ENCODE data around the gene GNRHR. TPM values are rescaled to one million over a fixed set of nuclear protein-coding genes. Genes with fewer than 3 reads are reported as not detected.
"Not testable (repeated sequence)": the region's sequence is repeated elsewhere in the genome, so short reads cannot be mapped to it uniquely, and the experiment has no call there.

The GNRHR gene
- total and polyA plus RNA-seq, 10 donors = 0.37 TPM; not detected in 9

GRCh38 chr4:67765401-67765800 is 11.2 kb upstream of the GNRHR start:
- Histone ChIP-seq H3K4me1 (peaks cover 0 to 5% (median 0%) of the 10 kb centered on the region in 6 donors), H3K27me3 (replicated peaks in 1 of 7) (no peaks in the 10 kb centered on the region), H3K4me3 (no peak overlapping the region), H3K27ac (no peak overlapping the region), H3K9me3 (no peaks in the 10 kb centered on the region), H3K36me3 (no peaks in the 10 kb centered on the region)
- WGBS, 5 donors = 87 to 94% (median 92%) methylated on average over 2 of the region's 2 CpGs
- intact Hi-C loops (cut with DNase I; ENCODE audit: low total_unique reads) = no loop called here
- no peak for TF ChIP-seq POLR2A (IDR thresholded peaks at IDR 0.05)
- DNase-seq = no peak

DNA sequence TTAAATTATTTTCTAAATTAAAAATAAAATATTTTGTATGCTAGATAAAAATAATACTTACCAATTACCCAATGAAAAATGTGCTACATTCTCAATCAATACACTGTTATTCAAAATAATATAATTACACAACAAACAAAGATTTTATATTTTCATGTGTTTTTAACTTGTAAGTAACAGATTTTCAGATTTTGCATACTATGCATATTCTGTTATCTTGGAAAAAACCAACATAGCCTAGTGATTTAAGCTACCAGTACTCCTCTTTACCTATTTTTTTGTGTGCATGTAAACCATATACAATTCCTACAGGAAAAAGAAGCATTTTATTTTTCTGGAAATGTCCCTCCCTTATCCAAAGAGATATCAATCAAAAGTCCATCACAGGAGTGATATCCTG is 10.0 kb upstream of the GNRHR start:
- Histone ChIP-seq H3K27ac (no peak overlapping the region), H3K36me3 (no peaks in the 10 kb centered on the region), H3K4me1 (peaks cover 0 to 5% (median 0%) of the 10 kb centered on the region in 6 donors), H3K4me3 (no peak overlapping the region), H3K9me3 (no peaks in the 10 kb centered on the region), H3K27me3 (replicated peaks in 1 of 7) (no peaks in the 10 kb centered on the region)
- intact Hi-C loops (cut with DNase I; ENCODE audit: low total_unique reads) = no loop called here
- DNase-seq = no peak
- no peak for TF ChIP-seq POLR2A (IDR thresholded peaks at IDR 0.05)
- TF ChIP-seq CTCF (IDR thresholded peaks at IDR 0.05 in 8 of 11, conservative IDR thresholded peaks at IDR 0.05 in 3 of 11) = no peak
- no peak for TF ChIP-seq POLR2AphosphoS5 (IDR thresholded peaks at IDR 0.05)

DNA sequence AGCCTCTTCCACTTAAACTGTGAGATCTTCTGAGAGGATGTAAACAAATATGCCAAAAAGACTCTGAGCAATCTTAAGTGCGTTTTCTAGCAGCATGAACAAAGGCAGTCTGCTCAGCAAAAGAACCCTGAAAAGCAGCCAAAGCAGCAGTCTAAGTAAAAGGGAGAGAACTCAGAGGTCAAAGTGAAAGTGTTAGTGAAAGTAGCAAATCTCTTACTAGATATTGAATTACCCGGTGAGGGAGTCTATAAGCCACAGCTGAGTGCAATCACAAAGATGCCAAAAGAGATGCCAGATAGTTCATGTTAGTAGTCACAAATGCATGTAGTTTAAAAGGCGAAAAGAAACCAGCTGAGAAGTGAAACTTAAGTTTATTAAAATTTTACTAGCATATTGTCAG is 7.9 kb upstream of the GNRHR start:
- intact Hi-C loops (cut with DNase I; ENCODE audit: low total_unique reads) = no loop called here
- no peak overlapping the region for H3K4me3 ChIP-seq
- peaks cover 0 to 5% (median 0%) of the 10 kb centered on the region in 6 donors for H3K4me1 ChIP-seq
- no peak overlapping the region for H3K27ac ChIP-seq
- TF ChIP-seq POLR2AphosphoS5 (IDR thresholded peaks at IDR 0.05) (no peak), CTCF (IDR thresholded peaks at IDR 0.05 in 8 of 11, conservative IDR thresholded peaks at IDR 0.05 in 3 of 11) (no peak), POLR2A (IDR thresholded peaks at IDR 0.05) (no peak)
- H3K36me3 ChIP-seq = no peaks in the 10 kb centered on the region
- no peaks in the 10 kb centered on the region for H3K9me3 ChIP-seq
- no peaks in the 10 kb centered on the region for H3K27me3 ChIP-seq (replicated peaks in 1 of 7)
- WGBS, 5 donors = 37 to 54% (median 46%) methylated on average over 3 of the region's 3 CpGs
- DNase-seq = no peak

- H3K4me1 ChIP-seq; intact Hi-C loops (cut with DNase I; ENCODE audit: low total_unique reads); H3K27me3 ChIP-seq (replicated peaks in 1 of 7); H3K9me3 ChIP-seq; H3K27ac ChIP-seq; H3K36me3 ChIP-seq; H3K4me3 ChIP-seq; DNase-seq: not testable (repeated sequence)
- 71 to 81% (median 80%) methylated on average over 6 of the region's 6 CpGs for WGBS, 5 donors
Measured at GRCh38 chr4:67756991-67757390, 2.8 kb upstream of the GNRHR start.

DNA sequence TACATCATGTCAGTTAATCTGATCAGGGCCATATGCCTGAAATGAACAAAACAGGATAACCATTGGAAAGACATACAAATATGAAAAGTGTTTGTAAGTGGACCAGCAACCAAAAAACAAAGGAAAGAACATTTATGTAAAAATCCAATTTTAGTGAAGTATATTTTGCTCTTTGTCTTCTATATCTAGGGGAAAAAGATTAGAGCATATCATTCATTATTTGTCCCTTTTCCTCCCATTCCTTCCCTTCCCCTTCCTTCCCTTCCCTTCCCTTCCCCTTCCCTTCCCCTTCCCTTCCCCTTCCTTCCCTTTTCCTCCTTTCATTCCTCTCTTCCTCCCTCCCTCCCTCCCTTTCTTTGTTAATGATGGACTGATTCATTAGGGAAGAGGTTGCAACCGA is 1.8 kb upstream of the GNRHR start:
- no peaks in the 10 kb centered on the region for H3K36me3 ChIP-seq
- TF ChIP-seq POLR2A (IDR thresholded peaks at IDR 0.05) (no peak), CTCF (IDR thresholded peaks at IDR 0.05 in 8 of 11, conservative IDR thresholded peaks at IDR 0.05 in 3 of 11) (no peak), POLR2AphosphoS5 (IDR thresholded peaks at IDR 0.05) (no peak)
- H3K27ac ChIP-seq = no peak overlapping the region
- H3K9me3 ChIP-seq = no peaks in the 10 kb centered on the region
- no peak overlapping the region for H3K4me3 ChIP-seq
- no peaks in the 10 kb centered on the region for H3K4me1 ChIP-seq
- intact Hi-C loops (cut with DNase I; ENCODE audit: low total_unique reads) = no loop called here
- H3K27me3 ChIP-seq (replicated peaks in 1 of 7) = no peaks in the 10 kb centered on the region
- no peak for DNase-seq
- 72 to 96% (median 91%) methylated on average over 1 of the region's 1 CpG for WGBS, 5 donors

Measured in spleen (tissue), 11 donors.